ENCODE results near the gene CA5A. TPM values are rescaled to one million over a fixed set of nuclear protein-coding genes. Genes with fewer than 3 reads are reported as not detected.

Gene CA5A
- total and polyA plus RNA-seq, 2 of the 13 experiments (the other 11 are each of a cell fraction or from before 2014, with no cell fraction given), result 66.8 to 106 TPM

- TF ChIP-seq KLF15 (CRISPR knock-in tag; IDR thresholded peaks at IDR 0.05; ENCODE audit: borderline replicate concordance) (no peak), IKZF1 (IDR thresholded peaks at IDR 0.05) (no peak), ZNF143 (CRISPR knock-in tag; IDR thresholded peaks at IDR 0.05) (no peak), HNF1B (CRISPR knock-in tag; IDR thresholded peaks at IDR 0.05) (no peak), ATF7-NPFF (CRISPR knock-in tag; IDR thresholded peaks at IDR 0.05; ENCODE audit: low read depth) (no peak; the same call in 1 of the 2 replicates), PHF5A (CRISPR knock-in tag; IDR thresholded peaks at IDR 0.05; ENCODE audit: low read depth, unreplicated experiment) (no peak), ZNF17 (CRISPR knock-in tag; IDR thresholded peaks at IDR 0.05) (no peak), GLMP (CRISPR knock-in tag; IDR thresholded peaks at IDR 0.05; ENCODE audit: borderline replicate concordance) (no peak), ZNF839 (CRISPR knock-in tag; IDR thresholded peaks at IDR 0.05; ENCODE audit: borderline replicate concordance) (peak; percentile 41; the same call in 1 of the 2 replicates), KDM5B (CRISPR knock-in tag; IDR thresholded peaks at IDR 0.05; ENCODE audit: borderline replicate concordance) (no peak), SMARCE1 (IDR thresholded peaks at IDR 0.05; ENCODE audit: borderline replicate concordance) (no peak), ZNF225 (CRISPR knock-in tag; IDR thresholded peaks at IDR 0.05) (no peak; the same call in 1 of the 2 replicates), ARID2 (CRISPR knock-in tag; IDR thresholded peaks at IDR 0.05; ENCODE audit: borderline replicate concordance) (no peak), GATAD1 (CRISPR knock-in tag; IDR thresholded peaks at IDR 0.05) (no peak), ZNF816 (CRISPR knock-in tag; IDR thresholded peaks at IDR 0.05; ENCODE audit: borderline replicate concordance) (no peak), RBM22 (optimal IDR thresholded peaks at IDR 0.05; ENCODE audit: low read length) (peak; percentile 82), ZNF552 (CRISPR knock-in tag; IDR thresholded peaks at IDR 0.05; ENCODE audit: borderline replicate concordance) (no peak), ZNF747 (CRISPR knock-in tag; IDR thresholded peaks at IDR 0.05; ENCODE audit: borderline replicate concordance) (peak; percentile 74; the same call in 1 of the 2 replicates), HDAC1 (CRISPR knock-in tag; IDR thresholded peaks at IDR 0.05) (no peak), NFE2L1 (CRISPR knock-in tag; IDR thresholded peaks at IDR 0.05; ENCODE audit: borderline replicate concordance) (no peak)
- TF ChIP-seq, protein P1, sequence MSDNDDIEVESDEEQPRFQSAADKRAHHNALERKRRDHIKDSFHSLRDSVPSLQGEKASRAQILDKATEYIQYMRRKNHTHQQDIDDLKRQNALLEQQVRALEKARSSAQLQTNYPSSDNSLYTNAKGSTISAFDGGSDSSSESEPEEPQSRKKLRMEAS (IDR thresholded peaks at IDR 0.05), result no peak
- TF ChIP-seq, protein P2, sequence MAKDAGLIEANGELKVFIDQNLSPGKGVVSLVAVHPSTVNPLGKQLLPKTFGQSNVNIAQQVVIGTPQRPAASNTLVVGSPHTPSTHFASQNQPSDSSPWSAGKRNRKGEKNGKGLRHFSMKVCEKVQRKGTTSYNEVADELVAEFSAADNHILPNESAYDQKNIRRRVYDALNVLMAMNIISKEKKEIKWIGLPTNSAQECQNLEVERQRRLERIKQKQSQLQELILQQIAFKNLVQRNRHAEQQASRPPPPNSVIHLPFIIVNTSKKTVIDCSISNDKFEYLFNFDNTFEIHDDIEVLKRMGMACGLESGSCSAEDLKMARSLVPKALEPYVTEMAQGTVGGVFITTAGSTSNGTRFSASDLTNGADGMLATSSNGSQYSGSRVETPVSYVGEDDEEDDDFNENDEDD (CRISPR knock-in tag; IDR thresholded peaks at IDR 0.05; ENCODE audit: borderline replicate concordance), result no peak
- TF ChIP-seq, protein P3, sequence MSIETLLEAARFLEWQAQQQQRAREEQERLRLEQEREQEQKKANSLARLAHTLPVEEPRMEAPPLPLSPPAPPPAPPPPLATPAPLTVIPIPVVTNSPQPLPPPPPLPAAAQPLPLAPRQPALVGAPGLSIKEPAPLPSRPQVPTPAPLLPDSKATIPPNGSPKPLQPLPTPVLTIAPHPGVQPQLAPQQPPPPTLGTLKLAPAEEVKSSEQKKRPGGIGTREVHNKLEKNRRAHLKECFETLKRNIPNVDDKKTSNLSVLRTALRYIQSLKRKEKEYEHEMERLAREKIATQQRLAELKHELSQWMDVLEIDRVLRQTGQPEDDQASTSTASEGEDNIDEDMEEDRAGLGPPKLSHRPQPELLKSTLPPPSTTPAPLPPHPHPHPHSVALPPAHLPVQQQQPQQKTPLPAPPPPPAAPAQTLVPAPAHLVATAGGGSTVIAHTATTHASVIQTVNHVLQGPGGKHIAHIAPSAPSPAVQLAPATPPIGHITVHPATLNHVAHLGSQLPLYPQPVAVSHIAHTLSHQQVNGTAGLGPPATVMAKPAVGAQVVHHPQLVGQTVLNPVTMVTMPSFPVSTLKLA (IDR thresholded peaks at IDR 0.05), result no peak
- TF ChIP-seq, protein P4, sequence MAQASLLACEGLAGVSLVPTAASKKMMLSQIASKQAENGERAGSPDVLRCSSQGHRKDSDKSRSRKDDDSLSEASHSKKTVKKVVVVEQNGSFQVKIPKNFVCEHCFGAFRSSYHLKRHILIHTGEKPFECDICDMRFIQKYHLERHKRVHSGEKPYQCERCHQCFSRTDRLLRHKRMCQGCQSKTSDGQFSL (CRISPR knock-in tag; IDR thresholded peaks at IDR 0.05), result no peak
These were observed 94.8 kb downstream of the CA5A start (continued) for GRCh38 chr16:87841340-87842208.
